Naive B cell (primary cell): ENCODE results near the gene GCK. TPM values are rescaled to one million over a fixed set of nuclear protein-coding genes. Genes with fewer than 3 reads are reported as not detected.

Source experiments
- ATAC-seq, 2 donors: fragments of 150-1000 bp; cut with Tn5 transposase; 2 replicates each; pipeline ENCODE4 v1.10.0; 2021; ENCODE audit warnings: low read depth in 2 of 2, mild to moderate bottlenecking in 2 of 2, moderate library complexity in 2 of 2
- DNase-seq: peaks from one replicate; pipeline ENCODE4 v3.0.0; 2022
- H3K27ac Mint-ChIP-seq, 6 donors: one replicate each; pipeline ENCODE4 v1.8.0; 2020 to 2022; ENCODE audit warnings: mild to moderate bottlenecking in 6 of 6, mixed read lengths in 6 of 6, moderate library complexity in 5 of 6, inconsistent platforms in 2 of 6
- H3K27me3 Mint-ChIP-seq, 3 donors: one replicate each; pipeline ENCODE4 v1.8.0; 2021 to 2022; ENCODE audit warnings: mixed read lengths in 3 of 3, mild to moderate bottlenecking in 1 of 3
- H3K36me3 Mint-ChIP-seq, 2 donors: one replicate each; pipeline ENCODE4 v1.8.0; 2020 to 2022; ENCODE audit warnings: mixed read lengths in 2 of 2, inconsistent platforms in 1 of 2, mild to moderate bottlenecking in 1 of 2
- H3K4me1 Mint-ChIP-seq, 3 donors: one replicate each; pipeline ENCODE4 v1.8.0; 2020 to 2022; ENCODE audit warnings: mixed read lengths in 3 of 3, inconsistent platforms in 1 of 3, mild to moderate bottlenecking in 1 of 3, moderate library complexity in 1 of 3
- H3K4me3 Mint-ChIP-seq, 8 donors: one replicate each; pipeline ENCODE4 v1.8.0; 2020 to 2022; ENCODE audit warnings: mild to moderate bottlenecking in 8 of 8, mixed read lengths in 8 of 8, moderate library complexity in 8 of 8, inconsistent platforms in 2 of 8
- H3K9me3 Mint-ChIP-seq, 7 donors: one replicate each; pipeline ENCODE4 v1.8.0; 2020 to 2022; ENCODE audit warnings: mixed read lengths in 7 of 7, mild to moderate bottlenecking in 5 of 7, inconsistent platforms in 2 of 7, moderate library complexity in 1 of 7
- polyA plus RNA-seq, 6 donors: library from polyadenylated mRNA; unstranded; fragments of 300-500 nt; fragmentation: Illumina TruSeq; gene quantifications; one replicate each; pipeline ENCODE4 v1.2.3, GENCODE V29; 2021; ENCODE audit warnings: low read depth in 6 of 6

GCK gene
- polyA plus RNA-seq, 6 donors from 2014 or later: 0.29 to 4.5 (median 0.45) TPM

GRCh38 chr7:44150466-44150832 is 38.8 kb downstream of the GCK start:
- H3K9me3 Mint-ChIP-seq: no peaks in the 10 kb centered on the region
- H3K27me3 Mint-ChIP-seq: peaks cover 0 to 5% (median 0%) of the 10 kb centered on the region in 3 donors
- H3K4me3 Mint-ChIP-seq: no peak overlapping the region
- peaks cover 5 to 14% (median 7%) of the 10 kb centered on the region in 3 donors for H3K4me1 Mint-ChIP-seq
- H3K27ac Mint-ChIP-seq: peak overlapping the region in 1 of 6 donors; percentile 3
- ATAC-seq (no peak), DNase-seq (no peak)
- no peaks in the 10 kb centered on the region for H3K36me3 Mint-ChIP-seq

- Mint-ChIP-seq H3K36me3 (no peaks in the 10 kb centered on the region), H3K27ac (no peak overlapping the region), H3K9me3 (no peaks in the 10 kb centered on the region), H3K4me3 (no peak overlapping the region), H3K27me3 (peaks cover 0 to 11% (median 0%) of the 10 kb centered on the region in 3 donors), H3K4me1 (peaks cover 10 to 20% (median 12%) of the 10 kb centered on the region in 3 donors)
- ATAC-seq (no peak), DNase-seq (no peak)
Observed at GRCh38 chr7:44149571-44150465, 39.4 kb downstream of the GCK start.

- H3K4me3 Mint-ChIP-seq: no peak overlapping the region
- H3K27me3 Mint-ChIP-seq: peaks cover 0 to 12% (median 0%) of the 10 kb centered on the region in 3 donors
- H3K36me3 Mint-ChIP-seq: no peaks in the 10 kb centered on the region
- H3K4me1 Mint-ChIP-seq: peaks cover 10 to 20% (median 12%) of the 10 kb centered on the region in 3 donors
- DNase-seq: no peak
- peak overlapping the region in 1 of 6 donors; percentile 42 for H3K27ac Mint-ChIP-seq
- no peak for ATAC-seq
- H3K9me3 Mint-ChIP-seq: no peaks in the 10 kb centered on the region
Observed at GRCh38 chr7:44148961-44149536, 40.2 kb downstream of the GCK start.

GRCh38 chr7:44148166-44148565 is 41.1 kb downstream of the GCK start:
- H3K4me3 Mint-ChIP-seq: peak overlapping the region in 2 of 8 donors; percentile 25 to 29
- no peaks in the 10 kb centered on the region for H3K9me3 Mint-ChIP-seq
- peaks cover 10 to 20% (median 12%) of the 10 kb centered on the region in 3 donors for H3K4me1 Mint-ChIP-seq
- no peaks in the 10 kb centered on the region for H3K36me3 Mint-ChIP-seq
- DNase-seq: no peak
- ATAC-seq: no peak
- H3K27me3 Mint-ChIP-seq: peaks cover 0 to 12% (median 0%) of the 10 kb centered on the region in 3 donors
- peak overlapping the region in 2 of 6 donors; percentile 27 to 44 for H3K27ac Mint-ChIP-seq

DNA sequence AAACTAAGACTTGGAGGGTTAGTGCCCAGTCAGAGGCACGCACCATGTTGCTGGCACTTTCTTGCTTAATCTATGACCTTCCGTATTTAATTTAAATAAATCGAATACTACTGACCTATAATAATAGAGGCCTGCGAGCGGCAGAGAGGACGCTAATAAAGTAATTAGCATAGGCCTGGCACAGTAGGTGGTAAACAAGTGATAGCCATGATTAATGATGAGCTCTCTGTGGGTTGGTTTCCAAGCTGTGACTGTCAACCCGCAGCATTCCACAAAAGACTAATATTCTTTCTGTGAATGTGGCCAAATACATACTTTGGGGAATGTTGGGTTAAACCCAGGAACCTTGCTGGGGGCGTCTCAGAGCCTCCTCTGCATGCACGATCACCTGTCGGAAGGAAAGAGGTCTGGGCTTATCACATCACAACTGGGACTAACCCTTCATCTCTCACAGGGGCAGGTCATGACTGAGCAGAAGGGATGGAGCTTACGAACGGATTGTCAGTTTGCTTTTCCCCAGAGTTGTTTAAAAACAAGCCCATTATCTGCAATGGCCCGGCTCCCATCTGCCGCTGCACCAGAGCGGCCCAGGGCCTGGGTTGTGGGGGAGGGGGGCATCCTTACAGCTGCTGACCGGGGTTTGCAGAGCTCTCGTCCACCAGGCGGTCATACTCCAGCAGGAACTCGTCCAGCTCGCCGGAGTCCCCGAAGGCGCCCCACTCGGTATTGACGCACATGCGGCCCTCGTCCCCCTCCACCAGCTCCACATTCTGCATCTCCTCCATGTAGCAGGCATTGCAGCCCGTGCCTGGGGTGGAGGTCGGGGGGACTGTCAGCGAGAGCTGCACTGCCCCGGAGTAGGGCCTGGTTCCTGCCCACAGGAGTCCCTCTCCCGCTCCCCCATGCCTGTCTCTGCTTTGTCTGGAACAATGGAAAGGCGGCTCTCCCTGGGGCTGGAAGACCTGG is 41.9 kb downstream of the GCK start:
- peaks cover 0 to 12% (median 0%) of the 10 kb centered on the region in 3 donors for H3K27me3 Mint-ChIP-seq
- ATAC-seq (no peak), DNase-seq (no peak)
- peak overlapping the region in 5 of 8 donors; percentile 25 to 77 (median 66) for H3K4me3 Mint-ChIP-seq
- no peaks in the 10 kb centered on the region for H3K9me3 Mint-ChIP-seq
- peak overlapping the region in 1 of 6 donors; percentile 72 for H3K27ac Mint-ChIP-seq
- no peaks in the 10 kb centered on the region for H3K36me3 Mint-ChIP-seq
- peaks cover 10 to 20% (median 12%) of the 10 kb centered on the region in 3 donors for H3K4me1 Mint-ChIP-seq

GRCh38 chr7:44145969-44146911 is 43.0 kb downstream of the GCK start:
- Mint-ChIP-seq H3K36me3 (no peaks in the 10 kb centered on the region), H3K4me1 (peaks cover 10 to 20% (median 12%) of the 10 kb centered on the region in 3 donors), H3K4me3 (peak overlapping the region; percentile 56 to 89 (median 78)), H3K27ac (peak overlapping the region in 4 of 6 donors; percentile 31 to 76 (median 68)), H3K9me3 (no peaks in the 10 kb centered on the region), H3K27me3 (peaks cover 0 to 12% (median 0%) of the 10 kb centered on the region in 3 donors)
- DNase-seq (peak; percentile 27), ATAC-seq (peak; percentile 66 to 69)

DNA sequence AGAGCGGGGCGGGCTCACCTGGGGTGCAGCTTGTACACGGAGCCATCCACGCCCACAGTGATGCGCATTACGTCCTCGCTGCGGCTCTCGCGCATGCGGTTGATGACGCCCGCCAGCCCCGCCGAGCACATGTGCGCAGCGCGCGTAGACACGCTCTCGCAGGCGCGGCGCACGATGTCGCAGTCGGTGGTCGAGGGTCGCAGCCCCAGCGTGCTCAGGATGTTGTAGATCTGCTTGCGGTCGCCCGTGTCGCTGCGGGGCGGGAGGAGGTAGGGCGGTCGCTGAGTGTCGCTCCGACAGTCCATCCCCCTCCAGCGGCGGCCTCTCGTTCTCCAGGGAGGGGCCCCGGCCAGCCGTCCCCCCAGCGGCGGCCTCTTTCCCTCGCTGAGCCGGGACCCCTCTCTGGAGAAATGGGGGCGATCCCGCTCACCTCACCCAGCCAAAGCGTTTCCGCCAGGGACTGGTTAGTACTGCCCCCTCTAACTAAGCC is 43.7 kb downstream of the GCK start:
- Mint-ChIP-seq H3K27ac (peak overlapping the region in 5 of 6 donors; percentile 31 to 85 (median 74)), H3K4me1 (peaks cover 10 to 20% (median 10%) of the 10 kb centered on the region in 3 donors), H3K27me3 (peaks cover 0 to 12% (median 0%) of the 10 kb centered on the region in 3 donors), H3K36me3 (no peaks in the 10 kb centered on the region), H3K4me3 (peak overlapping the region; percentile 56 to 89 (median 78)), H3K9me3 (no peaks in the 10 kb centered on the region)
- DNase-seq (peak; percentile 36), ATAC-seq (peak; percentile 66 to 68)

DNA sequence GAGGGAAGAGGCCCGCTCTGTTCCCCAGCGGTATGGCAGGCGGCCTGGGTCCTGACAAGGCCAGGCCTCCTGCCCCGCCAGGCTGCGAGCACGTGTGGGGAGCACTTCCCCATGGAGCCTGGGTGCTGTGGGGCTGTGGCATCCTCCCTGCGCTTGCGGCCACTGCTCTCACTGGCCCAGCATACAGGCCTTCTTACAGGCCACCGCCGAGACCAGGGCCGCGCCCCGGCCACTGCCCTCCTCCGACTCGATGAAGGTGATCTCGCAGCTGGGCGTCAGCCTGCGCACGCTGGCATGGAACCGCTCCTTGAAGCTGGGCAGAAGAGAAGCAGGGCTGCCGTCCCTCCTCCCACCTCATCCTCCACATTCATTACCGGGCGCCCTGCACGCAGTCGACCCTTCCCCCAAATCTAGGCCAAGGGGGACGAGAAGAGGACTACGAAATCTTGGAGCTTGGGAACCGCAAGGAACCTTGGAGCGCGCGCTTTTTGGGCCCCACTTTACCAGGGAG is 44.2 kb downstream of the GCK start:
- H3K27me3 Mint-ChIP-seq: peaks cover 0 to 12% (median 0%) of the 10 kb centered on the region in 3 donors
- peak overlapping the region in 2 of 6 donors; percentile 31 to 74 for H3K27ac Mint-ChIP-seq
- no peaks in the 10 kb centered on the region for H3K36me3 Mint-ChIP-seq
- no peak for ATAC-seq
- no peaks in the 10 kb centered on the region for H3K9me3 Mint-ChIP-seq
- peaks cover 6 to 16% (median 10%) of the 10 kb centered on the region in 3 donors for H3K4me1 Mint-ChIP-seq
- peak overlapping the region in 7 of 8 donors; percentile 56 to 89 (median 78) for H3K4me3 Mint-ChIP-seq
- DNase-seq: no peak

DNA sequence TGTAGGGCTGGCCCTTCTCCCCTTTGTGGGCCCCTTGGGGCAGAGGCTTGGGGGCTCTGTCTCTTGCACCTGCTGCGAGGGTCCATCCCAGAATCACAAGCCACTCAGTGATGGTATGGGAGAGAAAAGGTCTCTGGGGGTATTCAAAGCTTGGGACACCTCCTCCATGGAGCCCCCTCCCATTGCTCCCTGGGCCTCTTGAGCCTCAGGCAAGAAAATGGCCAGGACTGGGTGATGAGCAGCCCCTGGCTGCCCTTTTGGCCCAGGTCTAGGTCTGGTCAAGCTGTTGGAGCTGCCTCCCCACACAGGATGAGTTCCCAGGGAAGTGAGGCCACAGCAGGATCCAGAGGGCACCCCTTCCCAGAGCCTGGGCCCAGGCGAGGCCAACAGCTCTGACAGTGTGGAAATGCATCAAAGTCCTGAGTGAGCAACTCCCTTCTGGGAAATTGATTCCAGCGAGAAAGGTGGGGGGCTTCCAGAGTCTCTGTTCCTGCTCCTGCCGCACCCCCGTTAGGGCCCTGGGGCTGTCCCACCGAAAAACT is 44.7 kb downstream of the GCK start:
- H3K9me3 Mint-ChIP-seq: no peaks in the 10 kb centered on the region
- peaks cover 6 to 16% (median 10%) of the 10 kb centered on the region in 3 donors for H3K4me1 Mint-ChIP-seq
- no peak overlapping the region for H3K27ac Mint-ChIP-seq
- no peaks in the 10 kb centered on the region for H3K36me3 Mint-ChIP-seq
- peaks cover 0 to 12% (median 0%) of the 10 kb centered on the region in 3 donors for H3K27me3 Mint-ChIP-seq
- ATAC-seq (no peak), DNase-seq (no peak)
- peak overlapping the region in 5 of 8 donors; percentile 27 to 79 (median 68) for H3K4me3 Mint-ChIP-seq

DNA sequence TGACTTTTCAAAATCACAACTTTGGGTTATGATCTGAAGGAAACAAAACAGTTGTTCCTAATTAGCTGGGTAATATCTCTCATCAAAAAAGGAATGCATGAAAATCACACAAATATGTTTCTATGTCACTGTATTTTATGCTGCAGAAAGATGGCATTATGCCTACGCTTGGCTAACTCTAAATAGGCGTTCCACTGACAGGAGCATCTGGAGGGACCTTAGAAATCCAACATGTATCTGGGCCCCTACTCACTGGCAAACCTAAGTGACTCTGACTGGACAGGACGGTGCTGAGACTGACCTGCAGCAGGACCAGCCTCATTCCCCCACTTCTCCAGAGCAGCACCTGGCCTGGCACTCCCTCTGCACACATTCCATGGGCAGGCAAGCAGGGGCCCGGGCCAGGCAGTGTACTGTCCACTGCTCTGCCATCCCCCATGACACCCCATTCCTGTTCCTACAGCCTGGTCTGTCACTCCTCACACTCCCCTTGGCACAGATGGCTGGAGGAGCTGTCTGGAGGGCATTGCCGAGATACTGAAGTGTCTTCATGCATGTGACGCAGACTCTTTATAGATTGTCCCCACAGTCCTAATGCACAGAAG is 45.5 kb downstream of the GCK start:
- ATAC-seq (no peak), DNase-seq (no peak)
- no peak overlapping the region for H3K27ac Mint-ChIP-seq
- H3K27me3 Mint-ChIP-seq: peaks cover 0 to 12% (median 0%) of the 10 kb centered on the region in 3 donors
- peak overlapping the region in 3 of 8 donors; percentile 0 to 50 (median 39) for H3K4me3 Mint-ChIP-seq
- no peaks in the 10 kb centered on the region for H3K9me3 Mint-ChIP-seq
- H3K36me3 Mint-ChIP-seq: no peaks in the 10 kb centered on the region
- peaks cover 6 to 16% (median 10%) of the 10 kb centered on the region in 3 donors for H3K4me1 Mint-ChIP-seq

- H3K36me3 Mint-ChIP-seq: no peaks in the 10 kb centered on the region
- no peak for ATAC-seq
- no peak overlapping the region for H3K27ac Mint-ChIP-seq
- no peaks in the 10 kb centered on the region for H3K9me3 Mint-ChIP-seq
- H3K27me3 Mint-ChIP-seq: peaks cover 0 to 12% (median 0%) of the 10 kb centered on the region in 3 donors
- H3K4me3 Mint-ChIP-seq: no peak overlapping the region
- DNase-seq: no peak
- H3K4me1 Mint-ChIP-seq: peaks cover 6 to 16% (median 10%) of the 10 kb centered on the region in 3 donors
Observed at GRCh38 chr7:44142028-44142427, 47.2 kb downstream of the GCK start.
